GM23248 (cell line): ENCODE measurements around the gene MYO15A. TPM values are rescaled to one million over a fixed set of nuclear protein-coding genes. Genes with fewer than 3 reads are reported as not detected.

Experiments used
- DNase-seq: peaks from one replicate; pipeline ENCODE4 v3.0.0-alpha.2; 2015
- H2AFZ ChIP-seq: fragments of 200-600 bp; sonication (generic); 2 replicates; pipeline ENCODE4 v1.6.1; 2016; ENCODE audit warnings: antibody characterized with exemption
- H3F3A ChIP-seq: fragments of 200-600 bp; sonication (generic); 2 replicates; pipeline ENCODE4 v1.6.1; 2016; ENCODE audit warnings: mild to moderate bottlenecking, antibody characterized with exemption, mixed run types; ENCODE audit not compliant: insufficient read depth
- H3K27ac ChIP-seq: fragments of 200-600 bp; sonication (generic); 2 replicates; pipeline ENCODE4 v1.5.1; 2016; ENCODE audit warnings: mild to moderate bottlenecking
- H3K27me3 ChIP-seq: fragments of 200-600 bp; sonication (generic); replicated peaks from 2 replicates; pipeline ENCODE4 v1.6.1; 2016; ENCODE audit warnings: mild to moderate bottlenecking; ENCODE audit not compliant: insufficient read depth
- H3K36me3 ChIP-seq: fragments of 200-600 bp; sonication (generic); 2 replicates; pipeline ENCODE4 v1.6.1; 2016; ENCODE audit warnings: low read depth, mild to moderate bottlenecking
- H3K4me1 ChIP-seq: fragments of 200-600 bp; sonication (generic); 2 replicates; pipeline ENCODE4 v1.6.1; 2016; ENCODE audit warnings: mild to moderate bottlenecking; ENCODE audit not compliant: insufficient read depth
- H3K4me2 ChIP-seq: fragments of 200-600 bp; sonication (generic); one replicate; pipeline ENCODE4 v1.6.1; 2016; ENCODE audit warnings: mild to moderate bottlenecking; ENCODE audit not compliant: unreplicated experiment
- H3K4me3 ChIP-seq: fragments of 200-600 bp; sonication (generic); 2 replicates; pipeline ENCODE4 v1.5.1; 2016; ENCODE audit warnings: mild to moderate bottlenecking
- H3K79me2 ChIP-seq: fragments of 200-600 bp; sonication (generic); 2 replicates; pipeline ENCODE4 v1.6.1; 2016; ENCODE audit warnings: mild to moderate bottlenecking; ENCODE audit not compliant: insufficient read depth
- H3K9ac ChIP-seq: fragments of 200-600 bp; sonication (generic); 2 replicates; pipeline ENCODE4 v1.6.1; 2016; ENCODE audit warnings: mild to moderate bottlenecking
- H3K9me2 ChIP-seq: fragments of 200-600 bp; sonication (generic); 2 replicates; pipeline ENCODE4 v1.6.1; 2016; ENCODE audit warnings: mixed run types, mild to moderate bottlenecking, moderate library complexity; ENCODE audit not compliant: insufficient read depth
- H3K9me3 ChIP-seq: fragments of 200-600 bp; sonication (generic); one replicate; pipeline ENCODE4 v1.6.1; 2017; ENCODE audit warnings: low read depth
- H4K20me1 ChIP-seq: fragments of 200-600 bp; sonication (generic); 2 replicates; pipeline ENCODE4 v1.6.0; 2016; ENCODE audit not compliant: insufficient read depth
- EZH2 ChIP-seq: fragments of 200-600 bp; sonication (generic); IDR thresholded peaks from 2 replicates; pipeline ENCODE4 v1.6.1; 2018; ENCODE audit warnings: antibody characterized with exemption, mild to moderate bottlenecking; ENCODE audit not compliant: insufficient read depth, poor library complexity, severe bottlenecking
- EZH2phosphoT487 ChIP-seq: fragments of 200-600 bp; sonication (generic); IDR thresholded peaks from 2 replicates; pipeline ENCODE4 v1.6.1; 2018; ENCODE audit warnings: antibody characterized with exemption, moderate library complexity, mild to moderate bottlenecking, low read depth; ENCODE audit not compliant: insufficient read depth
- WGBS, 2 experiments: methylation state at CpG; one replicate each; pipeline ENCODE4 v1.1.6; 2015 to 2017; ENCODE audit warnings: low lambda C conversion rate in 2 of 2, low coverage in 1 of 2; ENCODE audit errors: missing lambda C conversion rate in 2 of 2; 5-methylcytosine and 5-hydroxymethylcytosine counted together
- in situ Hi-C: fragments of 300-500 bp; cut with MboI; formaldehyde crosslinking; loops from 2 replicates; pipeline ENCODE4 v1.15.0; 2020
- polyA plus RNA-seq: library from polyadenylated mRNA; unstranded; fragments of >200 nt; fragmentation: Nextera tagmentation; extraction: Ambion mirVana; gene quantifications from 2 replicates; pipeline ENCODE4 v1.2.1, GENCODE V29; 2016
- total RNA-seq: library from RNA; depleted of rRNA; stranded (reverse); fragments of >200 nt; shearing (Covaris generic); gene quantifications from 2 replicates; pipeline ENCODE4 v1.2.3, GENCODE V29; 2014

Gene MYO15A
- total and polyA plus RNA-seq, 2 experiments from 2014 or later = 0.54 to 0.70 TPM

GRCh38 chr17:18065546-18065945 is 43.0 kb upstream of the MYO15A start:
- WGBS, 2 experiments = 91 to 96% methylated on average over 10 to 11 of the region's 11 CpGs
- no peaks in the 10 kb centered on the region for H3K79me2 ChIP-seq
- no peak overlapping the region for H3K4me3 ChIP-seq
- H4K20me1 ChIP-seq = no peaks in the 10 kb centered on the region
- H3K4me2 ChIP-seq = no peak overlapping the region
- in situ Hi-C loops = no loop called here
- no peak for DNase-seq
- H3K27ac ChIP-seq = no peak overlapping the region
- TF ChIP-seq EZH2phosphoT487 (no peak), EZH2 (no peak)
- no peaks in the 10 kb centered on the region for H3K9me2 ChIP-seq
- H3K36me3 ChIP-seq = no peaks in the 10 kb centered on the region; the same call in 1 of the 2 replicates
- H2AFZ ChIP-seq = no peak overlapping the region
- H3F3A ChIP-seq = no peaks in the 10 kb centered on the region
- no peak overlapping the region for H3K9ac ChIP-seq
- H3K27me3 ChIP-seq = no peaks in the 10 kb centered on the region
- H3K4me1 ChIP-seq = 0 out of 2 replicates have a peak, but pooled peaks cover 1% of the 10 kb centered on the region
- H3K9me3 ChIP-seq = no peaks in the 10 kb centered on the region

GRCh38 chr17:18066866-18067265 is 41.7 kb upstream of the MYO15A start:
- Histone ChIP-seq H3K4me2 (no peak overlapping the region), H3K27me3 (no peaks in the 10 kb centered on the region), H3K9me3 (no peaks in the 10 kb centered on the region), H3K4me3 (no peak overlapping the region), H2AFZ (no peak overlapping the region), H3K9ac (no peak overlapping the region), H3F3A (no peaks in the 10 kb centered on the region), H3K79me2 (no peaks in the 10 kb centered on the region), H3K4me1 (peaks cover 9% of the 10 kb centered on the region), H3K36me3 (no peaks in the 10 kb centered on the region; the same call in 1 of the 2 replicates), H4K20me1 (no peaks in the 10 kb centered on the region), H3K9me2 (no peaks in the 10 kb centered on the region), H3K27ac (no peak overlapping the region)
- no peak for DNase-seq
- TF ChIP-seq EZH2 = no peak
- TF ChIP-seq EZH2phosphoT487 = no peak
- in situ Hi-C loops = no loop called here
- WGBS, 2 experiments = 94 to 99% methylated on average over 4 of the region's 4 CpGs

- H3K4me3 ChIP-seq = no peak overlapping the region
- H3K36me3 ChIP-seq = no peaks in the 10 kb centered on the region
- 95 to 100% methylated on average over 2 of the region's 2 CpGs for WGBS, 2 experiments
- no peaks in the 10 kb centered on the region for H3K9me2 ChIP-seq
- TF ChIP-seq EZH2 = no peak
- no peak for TF ChIP-seq EZH2phosphoT487
- in situ Hi-C loops = no loop called here
- H2AFZ ChIP-seq = no peak overlapping the region
- no peak for DNase-seq
- no peaks in the 10 kb centered on the region for H3K27me3 ChIP-seq
- peaks cover 9% of the 10 kb centered on the region for H3K4me1 ChIP-seq
- H4K20me1 ChIP-seq = no peaks in the 10 kb centered on the region
- H3K9ac ChIP-seq = no peak overlapping the region
- H3K4me2 ChIP-seq = no peak overlapping the region
- H3K9me3 ChIP-seq = no peaks in the 10 kb centered on the region
- no peak overlapping the region for H3K27ac ChIP-seq
- no peaks in the 10 kb centered on the region for H3F3A ChIP-seq
- no peaks in the 10 kb centered on the region for H3K79me2 ChIP-seq
Observed at GRCh38 chr17:18069101-18069500, 39.5 kb upstream of the MYO15A start.

- H4K20me1 ChIP-seq = no peaks in the 10 kb centered on the region
- 0 out of 2 replicates have a peak overlapping the region, but pooled peaks have one; percentile 28 for H3K27ac ChIP-seq
- H2AFZ ChIP-seq = peak overlapping the region; percentile 80
- peaks cover 9% of the 10 kb centered on the region for H3K4me1 ChIP-seq
- DNase-seq = peak; percentile 68
- H3K4me2 ChIP-seq = peak overlapping the region; percentile 90
- H3K9me2 ChIP-seq = no peaks in the 10 kb centered on the region
- WGBS, 2 experiments = 7 to 10% methylated on average over 8 of the region's 8 CpGs
- in situ Hi-C loops = no loop called here
- peak overlapping the region; percentile 59 for H3K4me3 ChIP-seq
- H3K9ac ChIP-seq = peak overlapping the region; percentile 27; the same call in 1 of the 2 replicates
- no peaks in the 10 kb centered on the region for H3K27me3 ChIP-seq
- H3K79me2 ChIP-seq = no peaks in the 10 kb centered on the region
- no peaks in the 10 kb centered on the region for H3K9me3 ChIP-seq
- H3K36me3 ChIP-seq = no peaks in the 10 kb centered on the region
- no peaks in the 10 kb centered on the region; the same call in 1 of the 2 replicates for H3F3A ChIP-seq
- no peak for TF ChIP-seq EZH2phosphoT487
Observed at GRCh38 chr17:18070861-18071340, 37.7 kb upstream of the MYO15A start.

- H3K36me3 ChIP-seq = no peaks in the 10 kb centered on the region
- H2AFZ ChIP-seq = no peak overlapping the region
- H3K4me1 ChIP-seq = peaks cover 9% of the 10 kb centered on the region
- H3K4me2 ChIP-seq = no peak overlapping the region
- H3K9ac ChIP-seq = no peak overlapping the region
- no peaks in the 10 kb centered on the region for H3K9me3 ChIP-seq
- H3F3A ChIP-seq = no peaks in the 10 kb centered on the region; the same call in 1 of the 2 replicates
- no peak for DNase-seq
- no peaks in the 10 kb centered on the region for H3K79me2 ChIP-seq
- no peak for TF ChIP-seq EZH2phosphoT487
- TF ChIP-seq EZH2 = no peak
- H3K27me3 ChIP-seq = no peaks in the 10 kb centered on the region
- no peak overlapping the region for H3K27ac ChIP-seq
- in situ Hi-C loops = no loop called here
- H3K9me2 ChIP-seq = no peaks in the 10 kb centered on the region
- no peak overlapping the region for H3K4me3 ChIP-seq
- H4K20me1 ChIP-seq = no peaks in the 10 kb centered on the region
Observed at GRCh38 chr17:18071751-18072150, 36.8 kb upstream of the MYO15A start.
